Measurements from ENCODE around the gene PDP2. TPM values are rescaled to one million over a fixed set of nuclear protein-coding genes. Genes with fewer than 3 reads are reported as not detected.

PDP2 gene
- total and polyA plus RNA-seq, 10 donors, result 1.0 to 9.6 (median 5.6) TPM

GRCh38 chr16:66845791-66846221 lies 34.5 kb upstream of the PDP2 start:
- H3K36me3 ChIP-seq, result no peaks in the 10 kb centered on the region
- intact Hi-C loops (cut with DNase I; ENCODE audit: low total_unique reads), result no loop called here
- H3K27me3 ChIP-seq (replicated peaks in 1 of 7), result peaks cover 8 to 57% (median 26%) of the 10 kb centered on the region in 7 donors
- no peaks in the 10 kb centered on the region for H3K9me3 ChIP-seq
- H3K27ac ChIP-seq, result no peak overlapping the region
- H3K4me3 ChIP-seq, result no peak overlapping the region
- no peak for TF ChIP-seq CTCF (IDR thresholded peaks at IDR 0.05 in 8 of 11, conservative IDR thresholded peaks at IDR 0.05 in 3 of 11)
- no peak for TF ChIP-seq POLR2AphosphoS5 (IDR thresholded peaks at IDR 0.05)
- TF ChIP-seq POLR2A (IDR thresholded peaks at IDR 0.05), result no peak
- DNase-seq, result no peak
- WGBS, 5 donors, result 56 to 65% (median 61%) methylated on average over 8 to 9 of the region's 9 CpGs
- H3K4me1 ChIP-seq, result peaks cover 7 to 16% (median 13%) of the 10 kb centered on the region in 6 donors

GRCh38 chr16:66846266-66846665 lies 34.0 kb upstream of the PDP2 start:
- WGBS, 5 donors, result 78 to 100% (median 88%) methylated on average over 1 of the region's 1 CpG
- intact Hi-C loops (cut with DNase I; ENCODE audit: low total_unique reads), result no loop called here
- no peak overlapping the region for H3K27ac ChIP-seq
- no peaks in the 10 kb centered on the region for H3K9me3 ChIP-seq
- peaks cover 8 to 57% (median 26%) of the 10 kb centered on the region in 7 donors for H3K27me3 ChIP-seq (replicated peaks in 1 of 7)
- no peaks in the 10 kb centered on the region for H3K36me3 ChIP-seq
- H3K4me1 ChIP-seq, result peaks cover 7 to 16% (median 13%) of the 10 kb centered on the region in 6 donors
- no peak for TF ChIP-seq POLR2AphosphoS5 (IDR thresholded peaks at IDR 0.05)
- no peak for TF ChIP-seq CTCF (IDR thresholded peaks at IDR 0.05 in 8 of 11, conservative IDR thresholded peaks at IDR 0.05 in 3 of 11)
- TF ChIP-seq POLR2A (IDR thresholded peaks at IDR 0.05), result no peak
- no peak overlapping the region for H3K4me3 ChIP-seq
- DNase-seq, result no peak

GRCh38 chr16:66846831-66847230 lies 33.5 kb upstream of the PDP2 start:
- Histone ChIP-seq H3K36me3 (no peaks in the 10 kb centered on the region), H3K9me3 (no peaks in the 10 kb centered on the region), H3K27ac (no peak overlapping the region), H3K4me3 (no peak overlapping the region), H3K4me1 (peaks cover 7 to 16% (median 13%) of the 10 kb centered on the region in 6 donors), H3K27me3 (replicated peaks in 1 of 7) (peaks cover 8 to 57% (median 26%) of the 10 kb centered on the region in 7 donors)
- intact Hi-C loops (cut with DNase I; ENCODE audit: low total_unique reads), result no loop called here
- no peak for DNase-seq
- TF ChIP-seq CTCF (IDR thresholded peaks at IDR 0.05 in 8 of 11, conservative IDR thresholded peaks at IDR 0.05 in 3 of 11) (no peak), POLR2A (IDR thresholded peaks at IDR 0.05) (no peak), POLR2AphosphoS5 (IDR thresholded peaks at IDR 0.05) (no peak)
- WGBS, 5 donors, result 87 to 98% (median 93%) methylated on average over 5 to 6 of the region's 6 CpGs

- DNase-seq, result no peak
- intact Hi-C loops (cut with DNase I; ENCODE audit: low total_unique reads), result no loop called here
- H3K27ac ChIP-seq, result no peak overlapping the region
- WGBS, 5 donors, result 72 to 79% (median 78%) methylated on average over 6 of the region's 6 CpGs
- H3K36me3 ChIP-seq, result no peaks in the 10 kb centered on the region
- H3K4me1 ChIP-seq, result peaks cover 7 to 16% (median 13%) of the 10 kb centered on the region in 6 donors
- peaks cover 8 to 57% (median 26%) of the 10 kb centered on the region in 7 donors for H3K27me3 ChIP-seq (replicated peaks in 1 of 7)
- no peaks in the 10 kb centered on the region for H3K9me3 ChIP-seq
- TF ChIP-seq CTCF (IDR thresholded peaks at IDR 0.05 in 8 of 11, conservative IDR thresholded peaks at IDR 0.05 in 3 of 11) (no peak), POLR2A (IDR thresholded peaks at IDR 0.05) (no peak), POLR2AphosphoS5 (IDR thresholded peaks at IDR 0.05) (no peak)
- no peak overlapping the region for H3K4me3 ChIP-seq
These were observed 32.7 kb upstream of the PDP2 start for GRCh38 chr16:66847533-66848067.
